ENCODE data around the gene LRCH1.

Gene LRCH1

DNA sequence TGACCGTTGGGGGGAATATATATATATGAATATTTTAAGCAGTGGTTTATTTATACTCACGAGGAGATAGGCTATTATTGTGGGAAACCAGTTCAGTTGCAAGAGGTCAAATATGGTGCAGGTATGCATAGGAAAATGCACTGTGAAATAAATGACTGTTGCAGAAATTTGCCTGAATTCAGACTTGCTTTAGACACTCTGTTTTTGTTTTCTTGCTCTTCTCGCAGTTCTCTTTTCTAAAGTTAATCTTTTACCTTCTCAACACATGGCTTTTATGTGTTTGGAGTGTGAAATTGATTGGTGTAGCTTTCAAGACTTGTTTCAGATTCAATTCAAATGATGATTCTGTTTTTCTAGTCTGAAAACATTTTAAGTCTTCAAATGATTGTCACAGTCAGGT is 109.7 kb downstream of the LRCH1 start:
- in situ Hi-C loops (cut with MboI; ENCODE audit: low sequenced_read_pairs): no loop called here

DNA sequence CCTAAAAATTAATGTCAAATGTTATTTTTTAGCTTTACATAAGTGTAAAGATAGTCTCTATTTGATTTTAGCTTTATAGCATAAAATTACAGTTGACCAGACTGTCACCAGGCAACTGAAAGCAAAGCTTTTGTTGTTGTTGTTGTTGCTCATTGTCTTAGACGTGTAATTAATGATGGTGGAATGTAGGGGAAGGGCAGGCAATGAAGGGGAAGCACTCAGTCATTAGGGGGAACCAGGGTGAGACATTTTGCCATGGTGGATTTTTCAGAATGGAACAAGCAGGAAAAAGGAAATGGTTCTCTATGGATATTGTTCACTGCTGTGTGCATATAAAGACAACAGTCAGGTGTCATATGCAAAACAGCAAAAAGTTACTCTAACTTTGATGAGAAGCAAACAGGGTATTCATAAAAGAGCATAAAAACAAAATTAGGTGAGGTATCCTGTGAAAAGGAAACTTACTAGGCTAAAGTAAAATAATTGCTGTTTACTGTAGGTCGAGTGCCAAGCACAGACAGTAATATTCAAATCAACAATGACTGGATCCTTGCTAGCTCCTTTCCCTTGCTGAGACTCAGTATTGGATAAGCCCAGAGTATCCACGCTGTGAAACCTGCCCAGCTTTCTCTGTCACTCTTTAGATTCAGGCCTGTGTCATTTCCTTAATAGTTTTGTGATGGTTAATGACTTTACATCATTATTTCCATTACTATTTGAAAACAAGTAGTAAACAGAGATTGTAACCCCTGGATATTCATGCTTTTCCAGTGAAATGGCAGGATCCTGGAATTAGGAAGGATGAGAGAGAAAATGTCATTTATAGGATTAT is 110.5 kb downstream of the LRCH1 start:
- in situ Hi-C loops (cut with MboI; ENCODE audit: low sequenced_read_pairs): no loop called here

DNA sequence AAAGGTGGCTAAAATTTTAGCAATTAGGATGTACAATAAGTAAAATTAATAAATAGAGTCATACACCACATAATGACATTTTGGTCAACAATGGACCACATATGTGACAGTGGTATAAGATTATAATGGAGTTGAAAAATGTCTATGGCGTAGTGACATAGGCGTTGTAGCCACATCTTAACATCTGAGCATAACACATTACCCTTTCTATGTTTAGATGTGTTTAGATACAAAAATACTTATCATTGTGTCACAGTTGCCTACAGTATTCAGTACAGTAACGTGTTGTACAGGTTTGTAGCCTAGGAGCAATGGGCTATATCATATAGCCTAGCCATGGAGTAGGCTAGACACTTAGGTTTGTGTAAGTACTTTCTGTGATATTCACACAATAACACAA is 111.2 kb downstream of the LRCH1 start:
- in situ Hi-C loops (cut with MboI; ENCODE audit: low sequenced_read_pairs): no loop called here

DNA sequence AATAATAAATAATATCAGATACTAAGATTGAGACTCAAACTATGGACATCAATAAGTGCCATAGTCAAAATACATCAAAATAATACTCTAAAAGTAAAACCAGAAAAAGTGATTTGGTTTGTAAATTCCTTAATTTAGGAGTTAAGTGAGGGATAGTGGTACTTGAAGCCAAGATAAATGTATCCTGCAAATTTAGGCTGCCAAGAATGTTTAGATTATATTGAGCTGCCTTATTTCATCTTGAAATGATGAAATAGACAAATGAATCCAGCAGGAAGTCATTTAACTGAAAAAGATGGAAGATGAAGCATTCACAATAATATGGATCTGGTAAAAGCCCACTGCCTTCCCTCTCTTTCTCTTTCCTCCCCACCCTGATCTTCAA is 112.3 kb downstream of the LRCH1 start:
- in situ Hi-C loops (cut with MboI; ENCODE audit: low sequenced_read_pairs): no loop called here

DNA sequence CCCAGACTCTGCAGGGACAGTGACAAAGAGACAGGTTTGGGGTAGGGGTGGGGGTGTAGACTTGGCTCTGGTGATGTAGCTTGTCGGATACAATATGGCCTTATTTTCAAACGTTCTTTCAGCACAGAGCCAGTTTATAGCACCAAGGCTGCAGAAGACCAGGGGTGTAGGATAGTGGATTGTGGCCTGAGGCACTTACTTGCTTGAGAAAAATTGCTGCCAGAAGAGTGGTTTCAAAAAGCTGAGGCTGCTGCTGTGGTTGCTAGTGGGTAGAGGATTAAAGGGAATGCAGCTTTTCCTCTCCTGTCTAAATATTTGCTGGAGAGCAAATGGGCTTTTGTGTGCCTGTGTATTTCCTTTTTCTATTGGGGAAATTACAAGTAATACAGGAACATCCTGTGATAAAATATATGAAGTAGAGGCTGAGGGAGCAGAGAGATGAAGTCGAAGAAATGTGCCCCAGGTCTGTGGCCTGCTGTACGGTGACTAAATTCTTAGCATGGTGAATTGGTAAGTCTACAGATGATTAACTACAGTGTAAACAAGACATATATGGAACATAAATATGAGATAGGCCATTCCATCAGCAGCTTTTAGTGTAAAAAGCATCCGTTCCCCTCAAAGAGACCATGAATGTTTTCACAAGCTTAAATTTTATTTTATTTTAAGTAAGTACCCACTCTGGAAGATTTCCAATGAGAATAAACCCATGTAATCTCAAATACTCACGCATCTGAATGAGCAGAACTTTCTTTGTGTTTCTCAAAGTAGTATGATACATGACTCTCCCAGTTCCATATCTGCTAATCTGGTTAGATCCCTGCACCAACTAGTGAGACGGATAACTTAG is 112.9 kb downstream of the LRCH1 start:
- in situ Hi-C loops (cut with MboI; ENCODE audit: low sequenced_read_pairs): no loop called here

DNA sequence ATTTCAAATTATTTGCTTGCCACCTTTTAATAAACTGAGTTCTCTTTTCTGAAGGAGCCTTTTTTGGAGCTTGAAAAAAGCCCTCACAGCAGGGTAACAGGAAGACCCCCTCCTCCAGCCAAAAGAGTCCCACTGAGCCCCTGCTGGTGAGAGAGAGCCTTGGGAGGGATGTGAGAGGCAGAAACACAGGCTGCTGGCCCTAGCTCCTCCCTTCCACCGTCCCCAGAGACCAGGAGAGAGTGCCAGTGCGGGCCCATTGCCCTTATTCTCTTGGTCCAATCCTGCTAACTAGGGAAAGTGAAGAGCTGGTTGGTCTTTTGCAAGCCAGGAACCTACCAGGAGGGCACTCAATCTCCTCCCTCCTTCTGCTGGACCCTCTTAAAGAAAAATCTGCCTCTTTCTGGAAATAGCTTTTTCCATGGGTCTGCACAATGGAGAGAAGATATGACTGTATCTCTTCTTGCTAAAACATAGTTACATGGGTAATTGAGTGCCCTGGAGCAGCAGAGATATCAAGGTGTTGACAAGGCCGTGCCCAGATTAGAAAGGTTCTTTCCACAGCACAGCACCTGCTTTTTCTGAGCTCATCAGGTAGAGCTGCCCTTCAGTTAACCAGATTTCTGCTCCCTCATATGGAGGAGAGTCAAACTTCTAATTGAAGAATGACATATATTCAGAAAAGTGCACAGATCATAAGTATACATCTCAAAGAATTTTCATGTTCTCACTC is 113.9 kb downstream of the LRCH1 start:
- in situ Hi-C loops (cut with MboI; ENCODE audit: low sequenced_read_pairs): no loop called here

DNA sequence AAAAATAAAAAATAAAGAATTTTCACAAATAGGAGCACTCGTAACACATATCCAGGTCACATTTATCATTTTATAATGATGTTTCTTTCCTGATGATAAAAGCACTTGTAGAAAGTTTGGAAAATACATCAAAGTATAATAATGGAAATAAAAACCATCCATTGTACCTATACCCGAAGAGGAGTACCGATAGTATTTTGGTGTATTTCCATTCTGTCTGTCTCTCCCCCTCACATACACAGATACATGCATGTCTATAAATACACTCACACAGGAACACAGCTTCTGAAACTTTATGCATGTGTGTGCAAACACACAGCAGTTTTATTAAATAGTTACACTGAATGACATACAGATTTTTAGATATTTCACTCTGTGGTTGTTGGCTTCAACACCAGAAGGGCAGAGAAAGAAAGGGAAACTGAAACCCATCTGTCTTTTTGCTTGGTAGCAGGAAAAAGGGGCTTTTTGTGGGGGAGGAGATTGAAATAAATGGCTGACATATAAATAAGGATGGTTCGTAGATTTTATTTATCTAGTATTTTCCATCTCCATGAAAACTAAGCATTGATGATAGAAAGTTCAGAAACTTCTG is 114.8 kb downstream of the LRCH1 start:
- in situ Hi-C loops (cut with MboI; ENCODE audit: low sequenced_read_pairs): no loop called here

DNA sequence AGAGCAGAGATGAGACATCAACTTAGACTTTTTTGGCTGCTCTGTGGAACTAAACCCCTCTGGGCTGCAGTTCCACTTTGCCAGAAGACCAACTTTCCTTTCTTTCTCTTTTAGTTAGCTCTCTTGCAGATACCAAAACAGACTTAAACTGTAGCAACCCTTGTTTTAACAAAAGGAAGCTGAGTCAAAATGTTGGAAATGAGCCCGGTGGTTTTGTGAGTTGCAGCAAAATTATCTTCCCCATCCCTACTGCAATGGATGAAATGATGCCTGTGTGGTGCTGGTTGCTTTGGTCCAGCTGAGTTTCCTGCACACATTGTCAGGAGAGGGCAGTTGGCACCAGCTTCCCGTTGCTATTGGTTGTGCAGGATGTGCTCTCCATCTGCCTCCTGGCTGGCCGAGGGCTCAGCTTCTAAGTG is 115.3 kb downstream of the LRCH1 start:
- in situ Hi-C loops (cut with MboI; ENCODE audit: low sequenced_read_pairs): no loop called here

DNA sequence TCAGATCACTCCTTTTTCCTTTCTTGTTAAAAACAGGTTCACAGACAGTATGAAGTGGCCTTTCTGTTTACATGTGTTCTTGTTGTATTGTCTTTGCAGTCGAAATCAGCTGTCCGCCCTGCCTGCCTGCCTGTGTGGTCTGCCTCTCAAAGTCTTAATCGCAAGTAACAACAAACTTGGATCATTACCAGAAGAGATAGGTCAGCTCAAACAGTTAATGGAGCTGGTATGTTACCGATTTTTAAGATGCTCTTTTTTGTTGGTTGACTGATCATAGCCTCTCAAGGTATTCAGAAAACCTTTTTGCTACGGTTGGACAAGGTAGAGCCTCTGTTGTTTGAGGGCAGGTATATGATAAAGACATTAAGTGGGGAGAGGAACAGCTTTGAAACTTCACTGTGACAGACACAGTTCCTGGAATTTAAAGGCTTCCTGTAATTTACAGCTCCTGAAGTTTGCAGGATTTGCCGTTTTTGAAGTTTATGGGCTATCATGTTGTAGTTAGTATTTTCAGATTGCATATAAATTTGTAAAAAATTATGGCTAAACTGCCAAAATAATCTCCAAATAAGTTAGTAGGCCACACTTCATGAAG is 116.1 kb downstream of the LRCH1 start:
- in situ Hi-C loops (cut with MboI; ENCODE audit: low sequenced_read_pairs): no loop called here

DNA sequence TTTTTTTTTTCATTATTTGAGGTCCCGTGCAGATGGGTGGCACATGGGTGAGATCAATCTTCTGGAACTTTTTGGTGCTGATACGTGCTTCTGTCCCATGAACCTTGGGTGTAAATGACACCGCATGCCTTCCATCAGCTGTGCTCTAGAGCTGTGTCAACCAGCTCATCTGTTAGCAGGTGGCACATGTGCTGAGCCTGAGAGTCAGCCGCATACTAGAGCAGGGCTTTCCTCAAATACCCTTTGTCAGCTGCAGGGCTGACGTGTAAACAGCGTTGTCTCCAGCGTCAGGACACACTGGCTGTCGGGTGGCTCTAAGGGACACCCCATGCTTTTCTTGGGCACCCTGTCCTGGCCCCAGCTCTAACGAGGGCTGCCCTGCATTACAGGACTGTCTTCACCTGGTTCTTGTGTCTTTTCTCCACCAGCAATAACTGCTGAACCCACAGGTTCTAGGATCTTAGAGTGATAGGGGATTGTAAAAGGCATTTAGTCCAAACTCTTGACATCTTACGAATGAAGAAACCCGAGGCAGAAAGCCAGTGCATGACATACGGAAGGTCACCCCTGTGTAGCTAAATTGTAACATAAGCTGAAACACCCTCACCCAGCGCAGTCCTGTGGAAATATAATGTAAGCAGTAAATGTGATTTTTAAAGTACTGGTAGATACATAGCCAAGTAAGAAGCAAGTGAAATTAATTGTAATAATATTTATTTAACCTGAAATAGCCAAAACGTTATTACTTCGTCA is 119.5 kb downstream of the LRCH1 start:
- in situ Hi-C loops (cut with MboI; ENCODE audit: low sequenced_read_pairs): no loop called here

DNA sequence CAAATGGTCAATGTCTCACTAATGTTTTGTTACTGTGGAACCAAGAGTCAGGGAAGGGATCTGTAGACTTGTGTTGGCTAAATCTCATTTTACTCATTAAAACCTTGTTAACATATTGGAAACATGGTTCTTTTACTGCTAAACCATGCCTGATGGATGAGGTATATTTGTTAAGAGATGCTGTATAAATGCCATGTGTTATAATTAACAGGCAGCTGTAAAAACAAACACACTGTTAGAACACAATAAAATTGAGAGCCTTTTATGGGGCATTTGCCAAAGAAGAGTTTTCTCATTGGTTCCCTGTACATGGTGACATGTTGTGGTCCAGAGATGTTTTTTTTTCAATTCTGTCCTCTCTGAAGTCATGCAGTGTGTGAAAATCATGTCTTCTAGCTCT is 122.0 kb downstream of the LRCH1 start:
- in situ Hi-C loops (cut with MboI; ENCODE audit: low sequenced_read_pairs): no loop called here

DNA sequence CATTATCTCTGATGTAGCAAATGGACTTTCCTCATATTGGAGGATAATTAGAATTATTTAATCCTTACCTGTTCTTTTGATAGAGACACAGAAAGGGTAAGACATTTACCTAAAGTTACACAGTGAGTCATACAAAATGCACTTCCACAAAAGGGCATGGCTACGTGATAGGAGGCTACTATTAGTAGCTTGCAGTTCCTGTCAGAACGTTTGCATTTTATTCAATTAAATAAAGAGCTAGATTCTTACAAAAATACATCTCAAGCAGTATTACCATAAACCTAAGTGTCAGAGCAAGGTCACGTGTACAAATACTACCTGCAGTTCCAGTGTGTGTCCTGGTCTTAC is 123.4 kb downstream of the LRCH1 start:
- in situ Hi-C loops (cut with MboI; ENCODE audit: low sequenced_read_pairs): no loop called here

DNA sequence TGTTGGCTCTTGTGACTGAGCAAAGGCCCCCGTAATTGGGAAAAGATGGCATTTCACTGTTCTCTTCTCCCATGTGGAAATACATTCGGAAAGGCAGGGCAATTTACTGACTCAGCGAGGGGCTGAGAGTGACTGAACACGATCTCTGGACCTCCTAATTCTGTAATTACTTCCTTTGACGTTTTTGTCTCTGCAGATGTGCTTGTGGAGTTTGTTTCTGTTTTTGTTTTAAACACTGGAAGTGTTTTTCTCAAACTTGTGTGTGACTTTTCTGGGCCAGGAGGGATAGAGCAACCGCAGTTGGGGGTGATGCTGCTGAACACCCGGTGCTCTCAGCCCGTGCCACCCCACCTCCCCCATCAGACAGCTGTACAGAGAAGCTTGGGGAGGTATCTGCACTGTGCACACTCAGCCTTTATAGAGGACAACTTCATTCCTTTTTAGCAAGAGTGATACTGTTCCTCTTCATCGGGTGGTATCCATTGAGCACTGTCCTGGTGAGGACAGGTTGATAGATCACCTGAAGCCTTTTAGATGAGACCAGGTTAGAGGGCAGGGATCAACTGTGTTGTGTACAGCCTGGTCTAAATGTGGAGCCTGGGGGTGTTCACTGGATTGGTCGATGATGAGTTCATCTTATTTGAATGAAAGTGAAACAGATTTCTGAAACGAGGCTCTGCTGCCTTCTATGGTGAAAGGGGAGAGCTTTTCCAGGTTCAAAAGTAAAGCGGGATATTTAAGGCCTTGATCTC is 126.6 kb downstream of the LRCH1 start:
- in situ Hi-C loops (cut with MboI; ENCODE audit: low sequenced_read_pairs): no loop called here

DNA sequence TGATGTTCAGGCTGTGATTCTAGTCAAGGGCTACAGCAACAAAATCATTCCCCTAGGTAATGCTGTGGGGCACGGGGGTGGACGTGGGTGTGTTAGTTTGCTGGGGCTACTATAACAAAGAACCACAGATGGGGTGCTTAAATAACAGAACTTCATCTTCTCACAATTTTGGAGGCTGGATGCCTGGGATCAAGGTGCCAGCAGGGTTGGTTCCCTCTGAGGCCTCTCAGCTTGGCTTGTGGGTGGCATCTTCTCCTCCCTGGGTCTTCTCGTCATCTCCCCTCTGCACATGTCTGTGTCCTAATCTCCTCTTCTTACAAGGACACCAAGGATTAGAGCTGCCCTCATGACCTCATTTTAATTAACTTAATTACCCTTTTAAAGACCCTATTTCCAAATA is 129.0 kb downstream of the LRCH1 start:
- in situ Hi-C loops (cut with MboI; ENCODE audit: low sequenced_read_pairs): no loop called here

DNA sequence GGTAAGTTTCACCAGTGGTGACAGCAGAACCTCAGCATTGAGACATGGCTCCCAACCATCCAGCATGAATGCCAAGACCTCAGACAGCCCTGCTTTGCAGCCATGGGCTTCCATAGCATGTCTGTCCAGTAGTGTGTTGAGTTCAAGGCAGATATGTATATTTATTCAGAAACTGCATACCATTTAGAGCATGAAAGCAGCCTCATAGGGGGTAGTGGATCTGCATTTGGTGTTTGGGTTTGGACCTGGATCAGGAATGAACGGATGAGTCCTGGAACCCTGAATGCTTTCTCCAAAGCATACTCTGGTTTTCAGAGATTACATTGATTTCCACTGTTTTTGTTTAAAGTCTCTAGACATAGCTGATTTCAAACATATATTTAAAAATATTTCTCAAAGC is 129.7 kb downstream of the LRCH1 start:
- in situ Hi-C loops (cut with MboI; ENCODE audit: low sequenced_read_pairs): no loop called here

DNA sequence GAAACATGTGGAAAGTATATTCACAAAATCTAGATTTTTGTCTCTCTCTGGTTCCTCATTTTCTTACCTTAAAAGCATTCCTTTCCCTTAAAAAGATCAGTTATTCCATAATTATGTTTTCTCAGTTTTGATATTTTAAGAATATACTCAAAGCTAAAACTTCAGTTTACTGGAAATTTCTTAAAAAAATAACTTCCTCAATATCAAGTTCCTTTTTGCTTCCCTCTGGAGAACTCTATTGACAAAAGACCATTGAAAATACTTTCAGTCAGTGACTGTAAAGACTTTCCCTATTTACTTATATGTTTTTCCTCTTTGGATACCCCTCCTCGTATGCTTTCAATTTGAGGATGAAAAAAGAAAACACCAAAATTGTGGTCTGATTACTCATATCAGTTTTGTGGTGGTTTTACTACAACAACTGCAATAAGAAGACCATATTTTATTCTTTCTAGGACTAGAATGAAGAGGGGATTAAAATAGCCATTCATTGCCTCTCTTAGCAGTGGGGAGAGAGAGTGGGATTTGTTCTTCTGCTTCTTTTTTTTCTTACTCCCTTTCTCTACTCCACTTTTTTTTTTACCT is 130.8 kb downstream of the LRCH1 start:
- in situ Hi-C loops (cut with MboI; ENCODE audit: low sequenced_read_pairs): no loop called here

DNA sequence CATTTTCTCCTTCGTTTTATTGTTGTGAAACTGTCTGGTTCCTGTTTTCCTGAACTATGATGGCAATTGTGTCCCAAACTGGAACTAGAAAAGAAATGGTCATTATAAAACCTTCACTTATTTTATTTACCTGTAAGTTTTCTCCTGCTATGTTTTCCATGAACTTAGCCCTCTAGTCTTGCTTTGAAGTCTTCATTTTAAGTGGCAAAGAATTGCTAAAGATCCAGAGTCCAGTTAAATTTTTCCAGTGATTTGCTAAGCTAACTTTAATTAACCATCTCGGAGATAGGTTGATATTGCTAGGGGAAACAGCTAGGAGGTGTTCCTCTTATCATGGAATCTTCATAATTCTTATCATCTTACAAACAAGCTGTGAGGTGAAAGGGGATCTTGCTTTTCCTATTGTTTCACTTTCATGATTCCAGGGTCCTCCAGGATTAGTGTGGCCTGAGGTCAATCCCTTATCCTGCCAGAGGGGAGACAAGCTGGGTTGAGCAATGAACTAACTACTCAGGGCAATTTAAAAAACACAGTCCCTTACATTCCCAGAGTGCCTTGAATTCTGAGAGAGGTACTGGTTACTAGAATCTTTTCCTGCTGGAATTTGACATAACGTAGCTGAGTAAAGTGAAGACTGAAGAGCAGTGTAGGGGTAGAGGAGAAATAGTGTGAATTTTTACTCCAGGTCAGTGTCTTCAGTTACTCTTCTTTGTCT is 131.5 kb downstream of the LRCH1 start:
- in situ Hi-C loops (cut with MboI; ENCODE audit: low sequenced_read_pairs): no loop called here

DNA sequence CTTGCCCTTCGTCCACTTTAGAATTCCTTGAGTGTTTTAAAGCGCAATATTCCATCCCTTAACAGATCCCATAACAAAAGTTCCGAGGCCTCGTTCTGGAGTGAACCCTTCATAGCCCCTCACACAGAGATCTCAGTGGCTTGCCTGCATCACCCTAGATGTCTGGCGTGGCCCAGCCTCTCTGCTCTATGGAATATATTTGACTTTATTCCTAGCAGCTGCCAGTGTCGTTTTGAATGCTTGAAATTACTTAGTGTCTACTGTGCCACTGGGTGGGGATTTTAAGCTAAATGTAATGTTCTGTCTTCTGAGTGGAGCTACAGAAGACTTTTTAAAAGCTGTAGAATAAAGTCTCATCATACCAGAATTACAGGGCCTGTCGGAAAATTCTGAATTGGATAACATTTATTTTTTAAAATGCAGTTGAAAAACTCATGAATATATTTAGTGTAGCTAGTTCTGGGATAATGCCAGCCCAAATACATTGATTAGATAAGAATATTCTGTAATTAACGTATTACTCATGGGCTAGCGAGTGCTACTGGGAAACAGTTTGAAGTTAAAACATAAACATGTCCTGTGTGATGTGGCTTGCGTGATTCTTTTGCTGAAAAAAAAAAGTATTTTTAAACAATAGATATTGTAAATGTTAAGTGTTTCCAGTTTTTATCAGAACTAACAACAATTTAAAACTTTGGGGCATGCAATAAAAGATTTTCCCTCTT is 132.2 kb downstream of the LRCH1 start:
- in situ Hi-C loops (cut with MboI; ENCODE audit: low sequenced_read_pairs): no loop called here
